Neuron (in vitro differentiated cells): ENCODE data around the gene ZZZ3.
"Not testable (repeated sequence)": the region's sequence is repeated elsewhere in the genome, so short reads cannot be mapped to it uniquely, and the experiment has no call there.

ENCODE experiments used
- H2AFZ ChIP-seq: one replicate; pipeline ENCODE4 v1.6.1; 2013; ENCODE audit warnings: low read depth, mild to moderate bottlenecking, inconsistent platforms, low read length, moderate library complexity
- H3K27me3 ChIP-seq: one replicate; pipeline ENCODE4 v1.6.1; 2013; ENCODE audit warnings: low read length; ENCODE audit not compliant: insufficient read depth
- H3K36me3 ChIP-seq: one replicate; pipeline ENCODE4 v1.6.1; 2013; ENCODE audit warnings: low read length; ENCODE audit not compliant: insufficient read depth
- H3K4me1 ChIP-seq: one replicate; pipeline ENCODE4 v1.6.1; 2013; ENCODE audit warnings: low read length; ENCODE audit not compliant: insufficient read depth
- H3K4me3 ChIP-seq: 2 replicates; pipeline ENCODE4 v1.5.1; 2013; ENCODE audit warnings: mild to moderate bottlenecking, low read length, moderate library complexity
- H3K9me3 ChIP-seq: one replicate; pipeline ENCODE4 v1.6.1; 2013; ENCODE audit warnings: low read length

Gene ZZZ3

DNA sequence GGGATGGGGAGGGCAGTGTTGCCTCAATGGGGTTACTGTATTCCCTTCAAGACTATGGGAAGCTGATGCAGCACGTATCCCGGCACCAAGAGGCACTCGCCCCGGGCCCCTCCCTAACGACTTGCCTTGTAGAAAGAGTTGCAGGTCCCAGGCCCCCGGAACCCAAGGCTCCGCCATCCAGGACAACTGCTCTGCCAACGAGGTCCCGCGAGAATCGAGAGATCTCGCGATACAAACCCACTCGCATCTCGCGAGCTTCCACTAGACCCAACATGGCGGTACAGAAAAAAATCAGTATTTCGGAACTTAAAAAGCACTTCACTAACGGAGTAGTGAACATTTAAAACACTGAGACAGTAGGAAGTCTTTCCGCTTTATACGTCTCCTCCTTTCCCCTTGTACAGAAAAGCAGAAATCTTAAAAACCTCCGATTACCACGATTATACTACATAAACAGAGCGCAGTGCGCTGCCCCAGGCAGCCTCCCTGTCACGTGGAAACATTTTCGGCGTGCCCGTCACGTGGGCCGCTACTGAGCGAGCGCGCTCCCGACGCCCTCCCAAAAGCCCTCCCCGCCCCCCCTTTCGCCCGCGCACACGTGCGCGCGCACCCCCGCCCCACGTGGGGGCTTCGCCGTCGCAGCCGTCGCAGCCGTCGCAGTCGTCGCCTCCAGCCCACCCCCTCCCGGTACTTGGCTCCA, at the start of gene ZZZ3:
TSS of gene ZZZ3 (minus strand) at position 199 of the 700 bp plus-strand sequence. CDS start 49,304 bp downstream, outside the sequence.
- H3K9me3 ChIP-seq: no peaks in the 10 kb centered on the region
- peaks cover 7% of the 10 kb centered on the region for H3K4me1 ChIP-seq
- peak within 1 kb of the TSS; percentile 76 for H3K4me3 ChIP-seq
- no peaks in the 10 kb centered on the region for H3K36me3 ChIP-seq
- H3K27me3 ChIP-seq: no peaks in the 10 kb centered on the region
- H2AFZ ChIP-seq: peak within 1 kb of the TSS; percentile 39

DNA sequence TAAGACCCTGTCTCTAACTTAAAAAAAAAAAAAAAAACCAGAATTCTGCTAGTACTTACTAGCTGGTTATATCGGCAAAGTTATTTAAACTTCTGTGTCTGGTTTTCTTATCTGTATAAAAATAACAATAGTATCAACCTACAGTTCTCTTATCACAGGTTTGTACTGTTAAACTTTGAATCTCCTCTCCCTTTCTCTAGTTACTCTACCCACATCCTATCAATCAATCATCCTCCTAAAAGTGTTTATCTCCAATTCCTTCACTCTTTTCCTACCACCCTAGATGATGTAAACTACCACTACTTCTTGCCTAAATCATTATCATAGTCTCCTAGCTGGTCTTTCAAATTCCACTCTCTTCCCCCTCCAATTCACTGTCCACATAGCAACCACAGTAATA, 49.6 kb upstream of the ZZZ3 start:
- Histone ChIP-seq H3K4me3 (no peak overlapping the region), H3K9me3 (peaks cover 2% of the 10 kb centered on the region), H3K27me3 (no peaks in the 10 kb centered on the region), H3K36me3 (peaks cover 61% of the 10 kb centered on the region), H2AFZ (no peak overlapping the region), H3K4me1 (no peaks in the 10 kb centered on the region)

DNA sequence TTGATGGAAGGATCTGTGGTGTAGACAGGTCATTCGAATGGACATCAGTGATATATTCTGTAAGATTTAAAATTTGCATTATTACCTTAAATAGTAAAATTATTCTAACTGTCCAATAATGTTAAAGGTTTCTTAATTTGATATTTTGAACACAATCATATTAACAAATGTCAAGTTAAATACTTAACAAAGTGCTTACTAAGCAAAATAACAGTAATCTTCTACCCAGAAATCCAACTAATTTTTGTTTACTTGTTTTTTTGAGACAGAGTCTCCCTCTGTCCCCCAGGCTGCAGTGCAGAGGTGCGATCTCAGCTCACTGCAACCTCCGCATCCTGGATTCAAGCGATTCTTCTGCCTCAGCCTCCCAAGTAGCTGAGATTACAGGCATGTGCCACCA, 43.2 kb upstream of the ZZZ3 start:
- Histone ChIP-seq H3K9me3 (no peaks in the 10 kb centered on the region), H3K27me3 (no peaks in the 10 kb centered on the region), H3K36me3 (peaks cover 86% of the 10 kb centered on the region), H3K4me1 (no peaks in the 10 kb centered on the region), H3K4me3 (no peak overlapping the region), H2AFZ (no peak overlapping the region)

DNA sequence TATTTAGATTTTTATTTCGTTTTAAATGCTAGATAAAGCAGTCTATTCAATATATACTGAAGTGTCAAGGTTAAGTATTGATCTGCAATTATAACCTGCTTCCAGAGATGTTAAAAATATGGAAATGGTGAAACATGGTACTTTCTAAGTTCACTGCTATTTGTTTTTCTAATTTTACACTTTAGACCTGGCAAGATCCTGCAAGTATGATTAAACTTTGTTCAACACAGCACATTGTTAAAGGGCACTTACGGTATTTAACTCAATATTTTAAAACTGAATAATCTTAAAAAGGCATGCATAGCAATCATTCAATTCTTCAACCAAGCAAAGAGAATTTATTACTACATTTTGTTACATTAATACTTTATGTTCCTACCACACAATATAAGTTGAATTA, 35.7 kb upstream of the ZZZ3 start:
- H3K4me3 ChIP-seq: no peak overlapping the region
- peaks cover 75% of the 10 kb centered on the region for H3K36me3 ChIP-seq
- H2AFZ ChIP-seq: no peak overlapping the region
- H3K4me1 ChIP-seq: no peaks in the 10 kb centered on the region
- no peaks in the 10 kb centered on the region for H3K9me3 ChIP-seq
- H3K27me3 ChIP-seq: no peaks in the 10 kb centered on the region

DNA sequence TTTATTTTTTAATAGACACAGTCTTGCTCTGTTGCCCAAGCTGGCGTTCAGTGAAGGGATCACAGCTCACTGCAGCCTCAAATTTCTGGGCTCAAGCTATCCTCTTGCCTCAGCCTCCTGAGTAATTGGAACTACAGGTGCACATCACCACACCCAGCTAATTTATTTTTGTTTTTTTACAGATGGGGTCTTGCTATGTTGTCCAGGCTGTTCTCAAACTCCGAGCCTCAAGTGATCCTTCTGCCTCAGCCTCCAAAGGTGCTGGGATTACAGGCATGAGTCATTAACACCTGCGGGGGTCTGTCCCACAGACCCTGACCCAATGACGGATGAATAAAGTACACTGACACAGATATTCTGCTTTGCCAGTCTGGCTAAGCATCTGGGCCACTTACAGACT, 33.6 kb upstream of the ZZZ3 start:
- H2AFZ ChIP-seq: no peak overlapping the region
- H3K27me3 ChIP-seq: no peaks in the 10 kb centered on the region
- no peak overlapping the region for H3K4me3 ChIP-seq
- no peaks in the 10 kb centered on the region for H3K4me1 ChIP-seq
- peaks cover 72% of the 10 kb centered on the region for H3K36me3 ChIP-seq
- H3K9me3 ChIP-seq: no peaks in the 10 kb centered on the region

DNA sequence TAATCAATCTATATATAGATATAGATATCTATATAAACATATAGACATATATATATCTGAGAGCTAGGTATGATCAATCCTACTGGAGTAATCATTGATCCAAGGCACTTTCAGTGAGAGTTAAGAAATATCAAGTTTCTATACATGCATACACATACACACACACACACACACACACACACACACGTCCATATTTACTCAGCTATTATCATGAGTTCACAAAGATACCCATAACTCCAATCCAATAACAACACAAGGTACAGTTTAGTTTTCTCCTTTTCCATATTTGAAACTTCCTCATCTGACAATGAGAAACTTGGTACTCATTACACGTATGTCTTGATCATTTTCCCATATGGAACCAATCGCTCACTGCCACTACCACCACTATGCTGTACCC, 27.3 kb upstream of the ZZZ3 start:
- no peak overlapping the region for H3K4me3 ChIP-seq
- H2AFZ ChIP-seq: no peak overlapping the region
- no peaks in the 10 kb centered on the region for H3K27me3 ChIP-seq
- H3K36me3 ChIP-seq: peaks cover 71% of the 10 kb centered on the region
- H3K9me3 ChIP-seq: no peaks in the 10 kb centered on the region
- H3K4me1 ChIP-seq: no peaks in the 10 kb centered on the region

DNA sequence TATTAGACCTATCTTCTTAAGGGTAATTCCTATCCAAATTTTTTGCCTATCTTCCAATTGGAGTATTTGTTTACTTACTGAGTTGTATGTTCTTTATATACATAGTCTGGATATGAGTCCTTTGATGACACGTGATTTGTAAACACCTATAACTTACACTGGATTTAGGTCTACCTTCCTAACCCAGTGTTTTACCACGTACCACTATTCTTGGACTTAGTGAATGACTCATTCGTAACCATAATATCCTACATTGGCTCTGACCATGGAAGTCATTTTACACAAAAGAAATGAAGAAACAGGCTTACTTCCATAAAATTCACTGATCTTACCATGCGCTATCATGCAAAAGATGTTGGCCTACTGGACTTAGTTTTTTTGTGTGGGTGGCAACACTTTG, 23.9 kb upstream of the ZZZ3 start:
- Histone ChIP-seq H2AFZ (no peak overlapping the region), H3K4me3 (no peak overlapping the region), H3K9me3 (peaks cover under 1% of the 10 kb centered on the region), H3K36me3 (peaks cover 45% of the 10 kb centered on the region), H3K27me3 (no peaks in the 10 kb centered on the region), H3K4me1 (no peaks in the 10 kb centered on the region)

DNA sequence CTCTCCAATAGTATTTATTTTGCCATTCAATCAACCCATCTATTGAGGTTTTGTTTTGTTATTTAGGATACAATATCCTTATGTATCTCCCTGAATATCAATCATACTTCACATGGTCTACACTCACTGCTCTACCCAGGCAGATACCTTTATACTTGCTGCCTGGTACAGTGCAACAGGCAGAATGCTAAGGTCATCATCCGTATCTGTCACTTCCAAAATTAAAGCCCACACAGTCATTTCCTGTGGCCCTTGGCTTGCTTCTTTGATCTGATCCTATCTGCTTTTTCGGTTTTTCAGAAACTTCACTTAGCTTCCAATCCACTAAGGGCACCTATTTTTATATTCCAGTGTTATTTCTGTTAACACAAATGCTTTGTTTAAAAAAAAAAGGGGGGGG, 22.3 kb upstream of the ZZZ3 start:
- no peak overlapping the region for H3K4me3 ChIP-seq
- no peaks in the 10 kb centered on the region for H3K4me1 ChIP-seq
- peaks cover 36% of the 10 kb centered on the region for H3K36me3 ChIP-seq
- no peak overlapping the region for H2AFZ ChIP-seq
- H3K9me3 ChIP-seq: peaks cover 1% of the 10 kb centered on the region
- H3K27me3 ChIP-seq: no peaks in the 10 kb centered on the region

DNA sequence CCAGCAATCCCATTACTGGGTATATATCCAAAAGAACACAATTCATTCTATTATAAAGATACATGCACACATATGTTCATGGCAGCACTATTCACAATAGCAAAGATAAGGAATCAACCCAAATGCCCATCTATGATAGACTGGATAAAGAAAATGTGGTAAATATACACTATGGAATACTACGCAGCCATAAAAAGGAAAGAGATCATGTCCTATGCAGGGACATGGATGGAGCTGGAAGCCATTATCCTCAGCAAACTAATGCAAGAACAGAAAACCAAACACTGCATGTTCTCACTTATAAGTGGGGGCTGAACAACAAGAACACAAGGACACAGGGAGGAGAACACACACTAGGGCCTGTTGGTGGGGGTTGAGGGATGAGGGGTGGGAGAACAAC, 17.2 kb upstream of the ZZZ3 start:
- peaks cover 17% of the 10 kb centered on the region for H3K36me3 ChIP-seq
- not testable (repeated sequence) for H3K4me1 ChIP-seq, H3K4me3 ChIP-seq, H3K27me3 ChIP-seq, H2AFZ ChIP-seq, H3K9me3 ChIP-seq

DNA sequence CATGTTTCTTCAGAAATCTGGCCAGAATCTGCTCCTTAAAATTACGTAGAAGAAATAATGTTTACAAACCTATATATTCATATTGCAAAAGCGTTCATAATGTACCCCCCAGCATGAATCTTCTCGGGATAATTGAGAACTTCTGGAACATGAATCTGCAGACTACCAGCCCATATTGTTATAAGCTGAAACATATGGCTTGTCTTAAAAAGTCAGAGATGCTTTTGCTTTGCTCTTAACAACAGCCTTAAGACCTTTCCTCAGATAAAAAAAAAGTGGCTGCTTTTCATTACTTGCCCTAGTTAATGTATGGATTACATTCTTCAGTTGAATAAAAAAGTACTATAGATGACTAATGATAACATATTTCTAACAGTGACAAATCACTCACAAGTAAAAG, 15.0 kb upstream of the ZZZ3 start:
- peaks cover 26% of the 10 kb centered on the region for H3K36me3 ChIP-seq
- H3K4me3 ChIP-seq: no peak overlapping the region
- H3K27me3 ChIP-seq: no peaks in the 10 kb centered on the region
- H3K9me3 ChIP-seq: peaks cover 4% of the 10 kb centered on the region
- no peak overlapping the region for H2AFZ ChIP-seq
- H3K4me1 ChIP-seq: no peaks in the 10 kb centered on the region

DNA sequence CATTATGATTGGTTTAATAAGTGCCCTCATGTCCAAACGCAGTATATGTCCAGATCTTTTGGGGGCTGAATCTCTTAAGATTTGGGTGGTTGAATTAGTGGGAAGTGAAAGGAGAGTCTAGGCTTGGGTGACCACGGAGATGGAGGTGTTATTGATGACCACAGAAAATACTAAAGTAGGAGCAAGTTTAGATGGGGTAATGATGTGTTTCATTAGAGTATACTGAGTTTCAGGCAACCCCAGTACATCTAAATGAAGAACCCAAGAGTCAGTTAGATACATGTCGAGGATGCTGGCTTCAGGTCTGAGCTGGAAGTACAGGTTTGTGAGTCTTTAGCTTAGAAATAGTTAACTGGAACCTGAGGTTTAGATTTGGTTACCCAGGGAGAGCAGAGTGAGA, 6.5 kb upstream of the ZZZ3 start:
- H3K9me3 ChIP-seq: peaks cover 4% of the 10 kb centered on the region
- no peak overlapping the region for H3K4me3 ChIP-seq
- peaks cover 7% of the 10 kb centered on the region for H3K4me1 ChIP-seq
- H2AFZ ChIP-seq: no peak overlapping the region
- H3K36me3 ChIP-seq: peaks cover 10% of the 10 kb centered on the region
- H3K27me3 ChIP-seq: no peaks in the 10 kb centered on the region

DNA sequence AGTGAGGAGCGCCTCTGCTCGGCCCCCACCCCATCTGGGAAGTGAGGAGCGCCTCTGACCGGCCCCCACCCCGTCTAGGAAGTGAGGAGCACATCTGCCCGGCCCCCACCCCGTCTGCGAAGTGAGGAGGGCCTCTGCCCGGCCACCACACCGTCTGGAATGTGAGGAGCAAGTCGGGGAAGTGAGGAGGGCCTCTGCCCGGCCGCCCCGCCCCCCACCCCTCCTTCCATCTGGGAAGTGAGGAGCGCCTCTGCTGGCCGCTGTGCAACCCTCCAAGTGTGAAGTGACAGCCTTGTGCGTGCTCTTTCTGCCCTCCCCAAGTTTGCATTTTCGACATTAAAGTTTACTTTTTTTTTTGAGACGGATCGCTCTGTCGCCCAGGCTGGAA, 5.1 kb upstream of the ZZZ3 start:
- Histone ChIP-seq H3K9me3 (peaks cover 1% of the 10 kb centered on the region), H3K27me3 (no peaks in the 10 kb centered on the region), H3K4me1 (peaks cover 7% of the 10 kb centered on the region), H2AFZ (no peak overlapping the region), H3K4me3 (no peak overlapping the region), H3K36me3 (peaks cover 4% of the 10 kb centered on the region)

DNA sequence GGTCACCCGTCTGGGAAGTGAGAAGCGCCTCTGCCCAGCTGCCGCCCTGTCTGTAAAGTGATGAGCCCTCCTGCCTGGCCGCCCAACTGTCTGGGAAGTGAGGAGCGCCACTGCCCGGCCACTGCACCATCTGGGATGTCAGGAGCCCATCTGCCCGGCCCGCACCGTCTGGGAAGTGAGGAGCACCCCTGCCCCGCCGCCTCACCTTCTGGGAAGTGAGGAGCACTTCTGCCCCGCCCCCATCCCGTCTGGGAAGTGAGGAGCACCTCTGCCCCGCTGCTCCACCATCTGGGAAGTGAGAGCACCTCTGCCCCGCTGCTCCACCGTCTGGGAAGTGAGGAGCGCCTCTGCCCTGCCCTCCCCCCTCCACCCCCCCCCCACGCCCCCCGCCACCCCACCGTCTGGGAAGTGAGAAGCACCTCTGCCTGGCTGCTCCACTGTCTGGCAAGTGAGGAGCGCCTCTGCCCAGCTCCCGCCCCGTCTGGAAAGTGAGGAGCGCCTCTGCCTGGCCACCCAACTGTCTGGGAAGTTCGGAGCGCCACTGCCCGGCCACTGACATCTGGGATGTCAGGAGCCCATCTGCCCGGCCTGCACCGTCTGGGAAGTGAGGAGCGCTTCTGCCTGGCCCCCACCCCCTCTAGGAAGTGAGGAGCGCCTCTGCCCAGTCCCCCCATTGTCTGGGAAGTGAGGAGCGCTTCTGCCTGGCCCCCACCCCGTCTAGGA, 4.5 kb upstream of the ZZZ3 start:
- no peak overlapping the region for H3K4me3 ChIP-seq
- H3K4me1 ChIP-seq: peaks cover 7% of the 10 kb centered on the region
- peaks cover 2% of the 10 kb centered on the region for H3K36me3 ChIP-seq
- no peaks in the 10 kb centered on the region for H3K9me3 ChIP-seq
- no peaks in the 10 kb centered on the region for H3K27me3 ChIP-seq
- no peak overlapping the region for H2AFZ ChIP-seq
